Measurements from ENCODE around the gene C11orf87.

DNA sequence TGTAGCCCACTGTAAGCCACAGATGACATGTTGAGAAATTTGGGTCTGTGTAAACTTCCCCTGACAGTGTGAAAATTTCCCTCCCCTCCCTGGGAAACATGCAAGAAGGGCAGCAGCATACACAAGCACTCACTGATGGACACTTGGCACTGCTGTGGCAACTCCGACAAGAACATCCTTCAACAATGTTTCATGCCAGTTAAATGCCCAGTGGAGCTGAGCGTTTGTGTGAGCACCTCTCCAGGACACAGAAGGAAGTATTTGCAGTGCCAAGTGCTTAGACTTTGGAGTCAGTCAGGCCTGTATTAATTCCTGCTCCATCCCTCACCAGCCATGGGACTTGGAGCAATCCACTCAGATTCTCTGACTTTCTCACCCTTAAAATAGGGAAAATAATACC is 17.7 kb downstream of the C11orf87 start:
- no peak for TF ChIP-seq POLR2A (IDR thresholded peaks at IDR 0.05)
- TF ChIP-seq, protein P1, sequence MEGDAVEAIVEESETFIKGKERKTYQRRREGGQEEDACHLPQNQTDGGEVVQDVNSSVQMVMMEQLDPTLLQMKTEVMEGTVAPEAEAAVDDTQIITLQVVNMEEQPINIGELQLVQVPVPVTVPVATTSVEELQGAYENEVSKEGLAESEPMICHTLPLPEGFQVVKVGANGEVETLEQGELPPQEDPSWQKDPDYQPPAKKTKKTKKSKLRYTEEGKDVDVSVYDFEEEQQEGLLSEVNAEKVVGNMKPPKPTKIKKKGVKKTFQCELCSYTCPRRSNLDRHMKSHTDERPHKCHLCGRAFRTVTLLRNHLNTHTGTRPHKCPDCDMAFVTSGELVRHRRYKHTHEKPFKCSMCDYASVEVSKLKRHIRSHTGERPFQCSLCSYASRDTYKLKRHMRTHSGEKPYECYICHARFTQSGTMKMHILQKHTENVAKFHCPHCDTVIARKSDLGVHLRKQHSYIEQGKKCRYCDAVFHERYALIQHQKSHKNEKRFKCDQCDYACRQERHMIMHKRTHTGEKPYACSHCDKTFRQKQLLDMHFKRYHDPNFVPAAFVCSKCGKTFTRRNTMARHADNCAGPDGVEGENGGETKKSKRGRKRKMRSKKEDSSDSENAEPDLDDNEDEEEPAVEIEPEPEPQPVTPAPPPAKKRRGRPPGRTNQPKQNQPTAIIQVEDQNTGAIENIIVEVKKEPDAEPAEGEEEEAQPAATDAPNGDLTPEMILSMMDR (IDR thresholded peaks at IDR 0.05), result no peak

All from lower leg skin (tissue), 3 donors.